Right lobe of liver (tissue), 6 donors: ENCODE results near the gene LRSAM1. TPM values are rescaled to one million over a fixed set of nuclear protein-coding genes. Genes with fewer than 3 reads are reported as not detected.

Source experiments
- ATAC-seq, 4 donors: fragments of 200-7000 bp; cut with Tn5 transposase; one replicate each; pipeline ENCODE4 v1.9.1; 2020; ENCODE audit warnings: mild to moderate bottlenecking in 4 of 4, moderate library complexity in 4 of 4
- DNase-seq, 3 donors: peaks; one replicate each; pipeline ENCODE4 v3.0.0-alpha.2; 2020
- H3K27ac ChIP-seq, 3 donors: fragments of 200-600 bp; one replicate each; pipeline ENCODE4 v1.8.0; 2022
- H3K27me3 ChIP-seq, 2 donors: fragments of 200-600 bp; one replicate each; pipeline ENCODE4 v1.8.0; 2022
- H3K36me3 ChIP-seq, 4 donors: fragments of 200-600 bp; sonication (generic) in 1 of 4; one replicate each; pipeline versions ENCODE4 v1.5.1 to v1.8.0; 2017 to 2022; ENCODE audit warnings: control low read depth in 1 of 4
- H3K4me1 ChIP-seq, 4 donors: fragments of 200-600 bp; sonication (generic) in 1 of 4; one replicate each; pipeline versions ENCODE4 v1.5.1 to v1.8.0; 2017 to 2022; ENCODE audit warnings: control low read depth in 1 of 4
- H3K4me3 ChIP-seq, 3 donors: fragments of 200-600 bp; one replicate each; pipeline ENCODE4 v1.8.0; 2022
- H3K9me3 ChIP-seq, 4 donors: fragments of 200-600 bp; sonication (generic) in 1 of 4; one replicate each; pipeline versions ENCODE4 v1.5.1 to v1.8.0; 2017 to 2022; ENCODE audit warnings: control low read depth in 1 of 4
- CTCF ChIP-seq, 4 donors: fragments of 200-600 bp in 3 of 4; fragments of 450-650 bp in 1 of 4; IDR thresholded peaks; one replicate each; pipeline versions ENCODE4 v1.5.1 to v1.8.0; 2016 to 2022; ENCODE audit warnings: antibody characterized with exemption in 4 of 4, mild to moderate bottlenecking in 2 of 4
- POLR2A ChIP-seq: fragments of 450-650 bp; IDR thresholded peaks from one replicate; pipeline ENCODE4 v1.6.1; 2017; ENCODE audit warnings: antibody characterized with exemption, mild to moderate bottlenecking
- WGBS: methylation state at CpG from one replicate; pipeline ENCODE4 v1.1.6; 2018; ENCODE audit warnings: low coverage, low lambda C conversion rate; ENCODE audit not compliant: insufficient coverage; ENCODE audit errors: missing lambda C conversion rate; 5-methylcytosine and 5-hydroxymethylcytosine counted together
- intact Hi-C, 2 donors: fragments of 100-400 bp; cut with DNase I; formaldehyde crosslinking; loops; one replicate each; pipeline versions ENCODE4 v1.11.2 to v1.14.1; 2022
- total RNA-seq, 6 experiments: library from RNA; depleted of rRNA in 2 of 6; stranded (reverse); fragments of >200 nt in 2 of 6; fragmentation: NEBNext Ultra II Directional in 3 of 6; extraction: Animal tissue kit (Norgen Biotek cat#: 25700) in 3 of 6; gene quantifications; one replicate each; pipeline versions ENCODE4 v1.1.0 to v1.2.4, GENCODE V29; 2016 to 2023
- donor health status: DM: no; HTN: yes; CAD: no.
- donor health status: DM: no; HTN: no; CAD: no.
- donor health status: DM: no; HTN: no; CAD: no.
- donor health status: DM: no; HTN: yes; CAD: no.
- donor health status: DM: no; HTN: yes; CAD: no.

The LRSAM1 gene
- total RNA-seq, 6 experiments from 2014 or later: 9.4 to 13.3 (median 12.1) TPM

GRCh38 chr9:127405344-127406125, 45.8 kb upstream of the LRSAM1 start:
- 100% methylated on average over 1 of the region's 20 CpGs for WGBS
- Histone ChIP-seq H3K27me3 (no peaks in the 10 kb centered on the region), H3K36me3 (peaks cover 0 to 26% (median 2%) of the 10 kb centered on the region in 4 donors), H3K4me1 (peaks cover 0 to 17% (median 6%) of the 10 kb centered on the region in 4 donors), H3K4me3 (no peak overlapping the region), H3K27ac (no peak overlapping the region), H3K9me3 (no peaks in the 10 kb centered on the region)
- intact Hi-C loops: no loop called here
- TF ChIP-seq CTCF (IDR thresholded peaks at IDR 0.05) (no peak), POLR2A (no peak)
- ATAC-seq (no peak), DNase-seq (no peak)

- Histone ChIP-seq H3K27me3 (no peaks in the 10 kb centered on the region), H3K9me3 (no peaks in the 10 kb centered on the region), H3K4me1 (peaks cover 0 to 17% (median 6%) of the 10 kb centered on the region in 4 donors), H3K27ac (no peak overlapping the region), H3K36me3 (peaks cover 0 to 23% (median 2%) of the 10 kb centered on the region in 4 donors), H3K4me3 (no peak overlapping the region)
- intact Hi-C loops: no loop called here
- no CpG with 5 or more reads among the region's 13 CpGs for WGBS
- ATAC-seq (peak; percentile 4 to 30 (median 18)), DNase-seq (no peak)
- TF ChIP-seq CTCF (IDR thresholded peaks at IDR 0.05) (no peak), POLR2A (no peak)
Observed at GRCh38 chr9:127406799-127407491, 44.4 kb upstream of the LRSAM1 start.

- no CpG with 5 or more reads among the region's 6 CpGs for WGBS
- intact Hi-C loops: no loop called here
Observed at GRCh38 chr9:127407492-127407843, 43.8 kb upstream of the LRSAM1 start.

GRCh38 chr9:127411122-127411521, 40.2 kb upstream of the LRSAM1 start:
- peaks cover 0 to 17% (median 6%) of the 10 kb centered on the region in 4 donors for H3K4me1 ChIP-seq
- intact Hi-C loops: no loop called here
- 82% methylated on average over 4 of the region's 4 CpGs for WGBS
- ATAC-seq (peak in 1 of 4 donors; percentile 21), DNase-seq (no peak)
- no peaks in the 10 kb centered on the region for H3K9me3 ChIP-seq
- no peaks in the 10 kb centered on the region for H3K27me3 ChIP-seq
- no peak overlapping the region for H3K27ac ChIP-seq
- TF ChIP-seq POLR2A (no peak), CTCF (IDR thresholded peaks at IDR 0.05) (no peak)
- no peak overlapping the region for H3K4me3 ChIP-seq
- no peaks in the 10 kb centered on the region for H3K36me3 ChIP-seq

More at GRCh38 chr9:127407492-127407843, 43.8 kb upstream of the LRSAM1 start:
- peaks cover 0 to 23% (median 2%) of the 10 kb centered on the region in 4 donors for H3K36me3 ChIP-seq
- peak; percentile 45 to 77 (median 70) for ATAC-seq
- no peak for DNase-seq
- no peak overlapping the region for H3K27ac ChIP-seq
- H3K27me3 ChIP-seq: no peaks in the 10 kb centered on the region
- H3K4me1 ChIP-seq: peaks cover 0 to 17% (median 6%) of the 10 kb centered on the region in 4 donors
- no peaks in the 10 kb centered on the region for H3K9me3 ChIP-seq
- no peak overlapping the region for H3K4me3 ChIP-seq
- no peak for TF ChIP-seq POLR2A
- no peak for TF ChIP-seq CTCF (IDR thresholded peaks at IDR 0.05)
